ENCODE data around the gene PSMD10. TPM values are rescaled to one million over a fixed set of nuclear protein-coding genes. Genes with fewer than 3 reads are reported as not detected.
A peak's percentile ranks its signal among the peaks of the same experiment; 100 is the strongest.

The PSMD10 gene
- total and polyA plus RNA-seq, 5 donors from 2014 or later = 19.3 to 85.1 (median 67.6) TPM

DNA sequence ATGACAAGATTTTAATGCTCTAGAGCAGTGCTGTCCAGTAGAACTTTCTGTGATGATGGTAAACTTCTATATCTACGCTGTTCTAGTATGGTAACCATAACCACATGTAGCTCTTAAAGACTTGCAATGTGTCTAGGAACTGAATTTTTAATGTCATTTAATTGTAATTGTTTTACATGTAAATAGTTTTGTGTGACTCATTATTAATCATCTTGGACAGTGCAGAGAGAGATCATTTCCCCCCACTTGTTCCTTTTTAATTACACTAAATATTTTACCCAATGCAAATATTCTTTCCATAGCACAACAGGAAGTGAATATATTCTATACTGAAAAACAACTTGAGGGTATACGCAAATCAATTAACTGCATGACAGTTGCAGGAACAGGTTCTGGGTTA, 6.0 kb upstream of the PSMD10 start:
- Mint-ChIP-seq H3K4me1 (peaks cover under 1 to 9% (median 6%) of the 10 kb centered on the region in 4 donors), H3K27ac (no peak overlapping the region), H3K36me3 (no peaks in the 10 kb centered on the region), H3K9me3 (peaks cover 0 to 2% (median 0%) of the 10 kb centered on the region in 7 donors), H3K27me3 (no peaks in the 10 kb centered on the region), H3K4me3 (no peak overlapping the region)
- Histone ChIP-seq H3K27ac (ENCODE audit: insufficient read depth, low read length, poor library complexity, severe bottlenecking) (no peak overlapping the region), H3K4me3 (ENCODE audit: low read depth, low read length) (no peak overlapping the region), H3K9me3 (ENCODE audit: control insufficient read depth in 2 of 2, low read length in 2 of 2) (no peaks in the 10 kb centered on the region), H3K4me1 (ENCODE audit: control insufficient read depth, insufficient read depth, low read length, poor library complexity, severe bottlenecking) (peaks cover 1% of the 10 kb centered on the region), H3K27me3 (ENCODE audit: control insufficient read depth, insufficient read depth, low read length) (no peaks in the 10 kb centered on the region), H3K36me3 (ENCODE audit: control insufficient read depth, insufficient read depth, low read length) (no peaks in the 10 kb centered on the region)
- DNase-seq (no peak), ATAC-seq (ENCODE audit: low read depth in 2 of 2) (no peak)

- DNase-seq = no peak
- H3K27me3 Mint-ChIP-seq = no peaks in the 10 kb centered on the region
Measured at GRCh38 chrX:108091878-108092291, 543 bp upstream of the PSMD10 start.

GRCh38 chrX:108090491-108091263, 665 bp downstream of the PSMD10 start:
- ATAC-seq (ENCODE audit: low read depth in 2 of 2) (no peak), DNase-seq (no peak)
- Mint-ChIP-seq H3K4me3 (no peak overlapping the region), H3K9me3 (no peaks in the 10 kb centered on the region), H3K27ac (no peak overlapping the region), H3K36me3 (no peaks in the 10 kb centered on the region), H3K4me1 (peaks cover 4 to 20% (median 6%) of the 10 kb centered on the region in 4 donors), H3K27me3 (no peaks in the 10 kb centered on the region)
- no peaks in the 10 kb centered on the region for H3K9me3 ChIP-seq (ENCODE audit: control insufficient read depth in 2 of 2, low read length in 2 of 2)
- peaks cover 17% of the 10 kb centered on the region for H3K4me1 ChIP-seq (ENCODE audit: control insufficient read depth, insufficient read depth, low read length, poor library complexity, severe bottlenecking)
- peak overlapping the region; percentile 86 for H3K27ac ChIP-seq (ENCODE audit: insufficient read depth, low read length, poor library complexity, severe bottlenecking)
- H3K36me3 ChIP-seq (ENCODE audit: control insufficient read depth, insufficient read depth, low read length) = peaks cover 14% of the 10 kb centered on the region
- no peaks in the 10 kb centered on the region for H3K27me3 ChIP-seq (ENCODE audit: control insufficient read depth, insufficient read depth, low read length)
- peak overlapping the region; percentile 76 for H3K4me3 ChIP-seq (ENCODE audit: low read depth, low read length)

More at GRCh38 chrX:108091878-108092291, 543 bp upstream of the PSMD10 start:
- Histone ChIP-seq H3K27ac (ENCODE audit: insufficient read depth, low read length, poor library complexity, severe bottlenecking) (peak overlapping the region; percentile 86), H3K27me3 (ENCODE audit: control insufficient read depth, insufficient read depth, low read length) (no peaks in the 10 kb centered on the region), H3K4me3 (ENCODE audit: low read depth, low read length) (peak overlapping the region; percentile 76), H3K9me3 (ENCODE audit: control insufficient read depth in 2 of 2, low read length in 2 of 2) (no peaks in the 10 kb centered on the region), H3K36me3 (ENCODE audit: control insufficient read depth, insufficient read depth, low read length) (peaks cover 9% of the 10 kb centered on the region), H3K4me1 (ENCODE audit: control insufficient read depth, insufficient read depth, low read length, poor library complexity, severe bottlenecking) (peaks cover 17% of the 10 kb centered on the region)
- Mint-ChIP-seq H3K36me3 (no peaks in the 10 kb centered on the region), H3K4me1 (peaks cover 4 to 20% (median 6%) of the 10 kb centered on the region in 4 donors), H3K4me3 (no peak overlapping the region), H3K9me3 (no peaks in the 10 kb centered on the region), H3K27ac (no peak overlapping the region)
- ATAC-seq (ENCODE audit: low read depth in 2 of 2) = peak; percentile 2 to 4

- no peak overlapping the region for H3K27ac Mint-ChIP-seq
- Histone ChIP-seq H3K36me3 (ENCODE audit: control insufficient read depth, insufficient read depth, low read length) (peaks cover 25% of the 10 kb centered on the region), H3K27me3 (ENCODE audit: control insufficient read depth, insufficient read depth, low read length) (no peaks in the 10 kb centered on the region), H3K9me3 (ENCODE audit: control insufficient read depth in 2 of 2, low read length in 2 of 2) (no peaks in the 10 kb centered on the region), H3K27ac (ENCODE audit: insufficient read depth, low read length, poor library complexity, severe bottlenecking) (no peak overlapping the region), H3K4me1 (ENCODE audit: control insufficient read depth, insufficient read depth, low read length, poor library complexity, severe bottlenecking) (peaks cover 17% of the 10 kb centered on the region), H3K4me3 (ENCODE audit: low read depth, low read length) (no peak overlapping the region)
- H3K4me3 Mint-ChIP-seq = no peak overlapping the region
- no peaks in the 10 kb centered on the region for H3K36me3 Mint-ChIP-seq
- ATAC-seq (ENCODE audit: low read depth in 2 of 2) = no peak
- DNase-seq = no peak
- no peaks in the 10 kb centered on the region for H3K9me3 Mint-ChIP-seq
- H3K27me3 Mint-ChIP-seq = no peaks in the 10 kb centered on the region
- peaks cover 5 to 20% (median 9%) of the 10 kb centered on the region in 4 donors for H3K4me1 Mint-ChIP-seq
Measured at GRCh38 chrX:108088511-108088910, 2.8 kb downstream of the PSMD10 start.

DNA sequence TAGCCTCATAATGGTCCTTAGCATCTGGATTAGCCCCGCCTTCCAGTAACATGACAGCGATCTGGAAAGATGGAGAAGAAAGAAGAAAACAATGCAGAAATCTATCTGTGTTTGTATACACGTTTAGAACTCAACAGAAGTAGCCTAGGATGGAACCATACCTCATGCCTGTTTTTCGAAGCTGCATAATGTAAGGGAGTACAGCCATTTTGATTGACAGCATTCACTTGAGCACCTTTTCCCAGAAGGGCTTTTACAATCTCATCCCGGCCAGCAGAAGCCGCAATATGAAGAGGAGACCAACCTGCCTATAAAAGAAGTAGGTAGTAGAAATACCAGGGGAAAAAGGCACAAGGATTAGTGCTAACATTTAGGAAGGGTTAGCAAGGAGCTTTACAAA, 3.5 kb downstream of the PSMD10 start:
- H3K4me1 ChIP-seq (ENCODE audit: control insufficient read depth, insufficient read depth, low read length, poor library complexity, severe bottlenecking) = peaks cover 17% of the 10 kb centered on the region
- DNase-seq (no peak), ATAC-seq (ENCODE audit: low read depth in 2 of 2) (no peak)
- Mint-ChIP-seq H3K4me1 (peaks cover 5 to 20% (median 7%) of the 10 kb centered on the region in 4 donors), H3K4me3 (no peak overlapping the region), H3K36me3 (no peaks in the 10 kb centered on the region), H3K27ac (no peak overlapping the region), H3K27me3 (no peaks in the 10 kb centered on the region), H3K9me3 (no peaks in the 10 kb centered on the region)
- no peak overlapping the region for H3K27ac ChIP-seq (ENCODE audit: insufficient read depth, low read length, poor library complexity, severe bottlenecking)
- no peaks in the 10 kb centered on the region for H3K9me3 ChIP-seq (ENCODE audit: control insufficient read depth in 2 of 2, low read length in 2 of 2)
- no peak overlapping the region for H3K4me3 ChIP-seq (ENCODE audit: low read depth, low read length)
- peaks cover 25% of the 10 kb centered on the region for H3K36me3 ChIP-seq (ENCODE audit: control insufficient read depth, insufficient read depth, low read length)
- H3K27me3 ChIP-seq (ENCODE audit: control insufficient read depth, insufficient read depth, low read length) = no peaks in the 10 kb centered on the region

DNA sequence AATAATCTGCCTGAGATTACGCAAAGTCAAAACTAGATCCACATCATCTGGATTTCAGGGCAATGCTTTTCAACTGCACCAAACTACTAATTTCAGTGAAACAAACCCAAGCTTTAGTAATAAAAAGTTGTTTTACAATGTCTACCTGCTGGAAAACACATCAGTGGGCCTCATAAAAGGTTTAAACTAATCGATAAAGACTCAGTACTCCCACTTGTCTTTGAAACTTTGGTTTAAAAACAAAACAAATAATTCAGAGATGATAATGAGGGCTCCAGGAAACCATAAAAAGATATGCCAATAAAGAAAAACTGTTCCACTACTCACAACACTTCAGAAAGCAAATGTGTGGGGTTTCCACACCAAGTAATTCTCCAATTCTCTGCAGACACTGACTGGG, 10.2 kb downstream of the PSMD10 start:
- Histone ChIP-seq H3K4me1 (ENCODE audit: control insufficient read depth, insufficient read depth, low read length, poor library complexity, severe bottlenecking) (no peaks in the 10 kb centered on the region), H3K27me3 (ENCODE audit: control insufficient read depth, insufficient read depth, low read length) (no peaks in the 10 kb centered on the region), H3K9me3 (ENCODE audit: control insufficient read depth in 2 of 2, low read length in 2 of 2) (no peaks in the 10 kb centered on the region), H3K4me3 (ENCODE audit: low read depth, low read length) (no peak overlapping the region), H3K27ac (ENCODE audit: insufficient read depth, low read length, poor library complexity, severe bottlenecking) (no peak overlapping the region), H3K36me3 (ENCODE audit: control insufficient read depth, insufficient read depth, low read length) (peaks cover 30% of the 10 kb centered on the region)
- Mint-ChIP-seq H3K4me1 (peaks cover 0 to 5% (median 2%) of the 10 kb centered on the region in 4 donors), H3K4me3 (no peak overlapping the region), H3K9me3 (no peaks in the 10 kb centered on the region), H3K36me3 (peaks cover 4% of the 10 kb centered on the region), H3K27me3 (no peaks in the 10 kb centered on the region), H3K27ac (peak overlapping the region in 2 of 3 donors; percentile 51 to 64)
- no peak for DNase-seq
- ATAC-seq (ENCODE audit: low read depth in 2 of 2) = no peak

GRCh38 chrX:108072746-108073145, 18.6 kb downstream of the PSMD10 start:
- H3K27me3 Mint-ChIP-seq = no peaks in the 10 kb centered on the region
- H3K27me3 ChIP-seq (ENCODE audit: control insufficient read depth, insufficient read depth, low read length) = no peaks in the 10 kb centered on the region
- H3K27ac Mint-ChIP-seq = no peak overlapping the region
- no peak for DNase-seq
- no peaks in the 10 kb centered on the region for H3K4me1 ChIP-seq (ENCODE audit: control insufficient read depth, insufficient read depth, low read length, poor library complexity, severe bottlenecking)
- no peak overlapping the region for H3K4me3 Mint-ChIP-seq
- H3K9me3 ChIP-seq (ENCODE audit: control insufficient read depth in 2 of 2, low read length in 2 of 2) = no peaks in the 10 kb centered on the region
- peaks cover 53% of the 10 kb centered on the region for H3K36me3 ChIP-seq (ENCODE audit: control insufficient read depth, insufficient read depth, low read length)
- ATAC-seq (ENCODE audit: low read depth in 2 of 2) = no peak
- H3K9me3 Mint-ChIP-seq = no peaks in the 10 kb centered on the region
- H3K4me3 ChIP-seq (ENCODE audit: low read depth, low read length) = no peak overlapping the region
- peaks cover 0 to 7% (median 3%) of the 10 kb centered on the region in 4 donors for H3K4me1 Mint-ChIP-seq
- peaks cover 4% of the 10 kb centered on the region for H3K36me3 Mint-ChIP-seq
- H3K27ac ChIP-seq (ENCODE audit: insufficient read depth, low read length, poor library complexity, severe bottlenecking) = no peak overlapping the region

DNA sequence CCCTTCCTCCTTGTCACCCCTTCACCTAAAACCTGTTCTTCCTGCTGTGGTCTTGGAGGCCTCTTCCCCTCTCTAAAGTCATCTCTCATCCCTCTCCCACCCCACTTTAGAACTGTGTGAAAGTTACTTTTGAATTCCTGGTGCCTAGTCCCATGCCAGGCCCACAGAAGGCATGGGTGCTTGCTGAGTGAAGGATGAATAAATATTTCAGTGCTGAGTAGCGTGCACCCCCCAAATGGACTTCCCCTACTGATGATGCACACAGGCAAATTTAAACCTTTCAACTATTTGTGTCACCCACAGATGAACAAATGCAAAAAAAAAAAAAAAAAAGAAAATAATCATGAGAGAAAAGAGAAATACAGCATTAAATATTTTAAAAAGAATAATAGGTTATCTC, 19.8 kb downstream of the PSMD10 start:
- peak overlapping the region in 2 of 3 donors; percentile 55 to 85 for H3K27ac Mint-ChIP-seq
- Histone ChIP-seq H3K27ac (ENCODE audit: insufficient read depth, low read length, poor library complexity, severe bottlenecking) (no peak overlapping the region), H3K27me3 (ENCODE audit: control insufficient read depth, insufficient read depth, low read length) (no peaks in the 10 kb centered on the region), H3K4me1 (ENCODE audit: control insufficient read depth, insufficient read depth, low read length, poor library complexity, severe bottlenecking) (no peaks in the 10 kb centered on the region), H3K36me3 (ENCODE audit: control insufficient read depth, insufficient read depth, low read length) (peaks cover 54% of the 10 kb centered on the region), H3K4me3 (ENCODE audit: low read depth, low read length) (no peak overlapping the region), H3K9me3 (ENCODE audit: control insufficient read depth in 2 of 2, low read length in 2 of 2) (no peaks in the 10 kb centered on the region)
- H3K36me3 Mint-ChIP-seq = peaks cover 5% of the 10 kb centered on the region
- H3K4me3 Mint-ChIP-seq = no peak overlapping the region
- no peaks in the 10 kb centered on the region for H3K9me3 Mint-ChIP-seq
- H3K4me1 Mint-ChIP-seq = peaks cover 0 to 7% (median 3%) of the 10 kb centered on the region in 4 donors
- ATAC-seq (ENCODE audit: low read depth in 2 of 2) (no peak), DNase-seq (no peak)
- H3K27me3 Mint-ChIP-seq = no peaks in the 10 kb centered on the region

All from CD4-positive, CD25-positive, alpha-beta regulatory T cell (primary cell).